HCT116 (cell line): ENCODE results near the gene HNRNPH1. TPM values are rescaled to one million over a fixed set of nuclear protein-coding genes. Genes with fewer than 3 reads are reported as not detected.

Experiments used
- ATAC-seq: fragments of 200-7000 bp; cut with Tn5 transposase; 2 replicates; pipeline ENCODE4 v1.9.1; 2020; ENCODE audit warnings: mild to moderate bottlenecking, moderate library complexity
- BruUV-seq: library from RNA; stranded (reverse); fragments of 400-500 nt; replicated peaks from 2 replicates; lab custom pipeline; 2021; lab: Mats Ljungman, UMichigan
- CTCF ChIA-PET: fragments of 300-600 bp; sonication (Branson Sonifier 250); formaldehyde crosslinking; loops from one replicate; lab custom pipeline; 2021; ENCODE audit warnings: antibody characterized with exemption; lab: Charles Lee
- POLR2A ChIA-PET: fragments of 300-600, 350-600 bp; sonication (Branson Sonifier 250); formaldehyde crosslinking; loops from one replicate; lab custom pipeline; 2021; ENCODE audit warnings: antibody characterized with exemption; lab: Charles Lee
- RAD21 ChIA-PET, 2 experiments: fragments of 300-600 bp; sonication (Branson Sonifier 250); formaldehyde crosslinking; loops; one replicate each; lab custom pipeline; 2023; ENCODE audit warnings: low total read pairs in 2 of 2; ENCODE audit not compliant: uncharacterized antibody in 2 of 2, unreplicated experiment in 2 of 2, low non-redundant PET in 1 of 2; lab: Charles Lee
- DNase-seq: peaks from one replicate; pipeline ENCODE4 v3.0.0-alpha.2; 2010; ENCODE audit warnings: low read depth, low spot score
- H2AFZ ChIP-seq: fragments of 200-600 bp; shearing (Covaris generic), sonication (generic); 2 replicates; pipeline ENCODE4 v1.6.1; 2017; ENCODE audit warnings: low read depth, mixed run types, mixed read lengths, antibody characterized with exemption, low read length; ENCODE audit not compliant: poor library complexity, severe bottlenecking
- H3K27ac ChIP-seq: 2 replicates; pipeline ENCODE4 v1.5.1; 2012; ENCODE audit warnings: low read depth, low read length
- H3K27me3 ChIP-seq: fragments of 200-600 bp; sonication (generic); 2 replicates; pipeline ENCODE4 v1.6.1; 2016; ENCODE audit warnings: mixed run types, low read length, mixed read lengths; ENCODE audit not compliant: insufficient read depth
- H3K36me3 ChIP-seq, 2 experiments: fragments of 200-500 bp in 1 of 2; fragments of 200-600 bp in 1 of 2; sonication (Bioruptor generic) in 1 of 2; sonication (generic) in 1 of 2; 2 replicates each; pipeline versions ENCODE4 v1.5.1 to v1.6.1; 2014 to 2016; ENCODE audit warnings: low read length in 2 of 2, inconsistent platforms in 1 of 2, mixed read lengths in 1 of 2, mixed run types in 1 of 2; ENCODE audit not compliant: insufficient read depth in 2 of 2, control insufficient read depth in 1 of 2
- H3K4me1 ChIP-seq, 2 experiments: fragments of 200-600 bp in 1 of 2; sonication (generic) in 1 of 2; 2 replicates each; pipeline versions ENCODE4 v1.5.1 to v1.6.1; 2012 to 2017; ENCODE audit warnings: low read length in 2 of 2, inconsistent platforms in 1 of 2, mild to moderate bottlenecking in 1 of 2, mixed read lengths in 1 of 2, mixed run types in 1 of 2, moderate library complexity in 1 of 2; ENCODE audit not compliant: insufficient read depth in 2 of 2, control insufficient read depth in 1 of 2
- H3K4me2 ChIP-seq: fragments of 200-600 bp; sonication (generic); 2 replicates; pipeline ENCODE4 v1.6.1; 2017; ENCODE audit warnings: mixed run types, low read length, mixed read lengths
- H3K4me3 ChIP-seq, 2 experiments: fragments of 200-600 bp in 1 of 2; sonication (generic) in 1 of 2; replicated peaks in 1 of 2; 2 replicates each; pipeline ENCODE4 v1.5.1; 2011 to 2016; ENCODE audit warnings: low read length in 2 of 2, control low read depth in 1 of 2, low read depth in 1 of 2, mild to moderate bottlenecking in 1 of 2, mixed read lengths in 1 of 2, mixed run types in 1 of 2
- H3K79me2 ChIP-seq: fragments of 200-600 bp; sonication (generic); 2 replicates; pipeline ENCODE4 v1.6.1; 2017; ENCODE audit warnings: mild to moderate bottlenecking, mixed run types, low read length, moderate library complexity, mixed read lengths; ENCODE audit not compliant: insufficient read depth
- H3K9ac ChIP-seq: fragments of 200-600 bp; sonication (generic); 2 replicates; pipeline ENCODE4 v1.6.1; 2016; ENCODE audit warnings: low read length, mixed read lengths
- H3K9me2 ChIP-seq: fragments of 200-600 bp; sonication (generic), shearing (Covaris generic); 2 replicates; pipeline ENCODE4 v1.6.1; 2017; ENCODE audit warnings: mixed run types, mild to moderate bottlenecking, moderate library complexity; ENCODE audit not compliant: insufficient read depth
- H3K9me3 ChIP-seq, 2 experiments: fragments of 200-500 bp in 1 of 2; fragments of 200-600 bp in 1 of 2; sonication (Bioruptor generic) in 1 of 2; sonication (generic) in 1 of 2; 2 replicates each; pipeline ENCODE4 v1.6.1; 2014 to 2017; ENCODE audit warnings: low read length in 2 of 2, mixed read lengths in 2 of 2, inconsistent platforms in 1 of 2, low read depth in 1 of 2, mild to moderate bottlenecking in 1 of 2, mixed run types in 1 of 2, moderate library complexity in 1 of 2; ENCODE audit not compliant: control insufficient read depth in 1 of 2, insufficient read depth in 1 of 2
- H4K20me1 ChIP-seq: fragments of 200-600 bp; sonication (generic), shearing (Covaris generic); 2 replicates; pipeline ENCODE4 v1.6.1; 2017; ENCODE audit warnings: mixed run types, mild to moderate bottlenecking, moderate library complexity; ENCODE audit not compliant: insufficient read depth
- POLR2A ChIP-seq: IDR thresholded peaks from 2 replicates; pipeline ENCODE4 v1.7.0; 2011; ENCODE audit warnings: borderline replicate concordance; ENCODE audit not compliant: insufficient read depth, insufficient read length; ENCODE audit errors: extremely low read depth
- RAD21 ChIP-seq: IDR thresholded peaks from 2 replicates; pipeline ENCODE4 v1.6.1; 2012; ENCODE audit warnings: low read depth, mild to moderate bottlenecking
- SRF ChIP-seq: IDR thresholded peaks from 2 replicates; pipeline ENCODE4 v1.6.1; 2012; ENCODE audit warnings: low read depth
- TCF7L2 ChIP-seq: IDR thresholded peaks from 2 replicates; pipeline ENCODE4 v1.7.0; 2011; ENCODE audit warnings: borderline replicate concordance, inconsistent platforms; ENCODE audit not compliant: insufficient read depth, insufficient read length; ENCODE audit errors: extremely low read depth
- YY1 ChIP-seq: IDR thresholded peaks from 2 replicates; pipeline ENCODE4 v1.6.1; 2011; ENCODE audit warnings: low read length, low read depth, moderate library complexity, mild to moderate bottlenecking; ENCODE audit not compliant: insufficient replicate concordance; ENCODE audit errors: extremely low read depth
- ZFX ChIP-seq: fragments of 450-650 bp; IDR thresholded peaks from 2 replicates; pipeline ENCODE4 v1.6.1; 2017
- ZNF274 ChIP-seq: fragments of 200-500 bp; sonication (Bioruptor generic); IDR thresholded peaks from 2 replicates; pipeline ENCODE4 v1.6.1; 2014; ENCODE audit warnings: mild to moderate bottlenecking, low read depth, low read length, inconsistent platforms
- intact Hi-C: fragments of 100-400 bp; cut with micrococcal nuclease; formaldehyde crosslinking; loops from 2 replicates; pipeline ENCODE4 v1.10.0; 2022
- total RNA-seq: library from RNA; stranded (reverse); gene quantifications from one replicate; pipeline ENCODE4 v1.2.1, GENCODE V29; 2021; ENCODE audit not compliant: unreplicated experiment
- TF ChIP-seq, protein P1 (sequence below): IDR thresholded peaks from 2 replicates; pipeline ENCODE4 v1.6.1; 2011; ENCODE audit warnings: mild to moderate bottlenecking, low read length, moderate library complexity; ENCODE audit not compliant: insufficient replicate concordance; ENCODE audit errors: extremely low read depth

The HNRNPH1 gene
- total RNA-seq, 1 experiment from 2014 or later: 788 TPM

GRCh38 chr5:179623906-179624741, 653 bp upstream of the HNRNPH1 start:
- TF ChIP-seq YY1 (peak; percentile 94), POLR2A (peak; percentile 6), TCF7L2 (peak; percentile 2), ZFX (peak; percentile 87), ZNF274 (no peak), SRF (no peak), RAD21 (no peak)
- TF ChIP-seq, protein P1, sequence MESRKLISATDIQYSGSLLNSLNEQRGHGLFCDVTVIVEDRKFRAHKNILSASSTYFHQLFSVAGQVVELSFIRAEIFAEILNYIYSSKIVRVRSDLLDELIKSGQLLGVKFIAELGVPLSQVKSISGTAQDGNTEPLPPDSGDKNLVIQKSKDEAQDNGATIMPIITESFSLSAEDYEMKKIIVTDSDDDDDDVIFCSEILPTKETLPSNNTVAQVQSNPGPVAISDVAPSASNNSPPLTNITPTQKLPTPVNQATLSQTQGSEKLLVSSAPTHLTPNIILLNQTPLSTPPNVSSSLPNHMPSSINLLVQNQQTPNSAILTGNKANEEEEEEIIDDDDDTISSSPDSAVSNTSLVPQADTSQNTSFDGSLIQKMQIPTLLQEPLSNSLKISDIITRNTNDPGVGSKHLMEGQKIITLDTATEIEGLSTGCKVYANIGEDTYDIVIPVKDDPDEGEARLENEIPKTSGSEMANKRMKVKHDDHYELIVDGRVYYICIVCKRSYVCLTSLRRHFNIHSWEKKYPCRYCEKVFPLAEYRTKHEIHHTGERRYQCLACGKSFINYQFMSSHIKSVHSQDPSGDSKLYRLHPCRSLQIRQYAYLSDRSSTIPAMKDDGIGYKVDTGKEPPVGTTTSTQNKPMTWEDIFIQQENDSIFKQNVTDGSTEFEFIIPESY: no peak
- BruUV-seq: TSS peak; percentile 95

More at GRCh38 chr5:179623906-179624741, 653 bp upstream of the HNRNPH1 start:
- DNase-seq (no peak), ATAC-seq (peak; percentile 43)
- H3K36me3 ChIP-seq: peaks cover 26 to 32% of the 10 kb centered on the region in 2 experiments
- peaks cover 21 to 35% of the 10 kb centered on the region in 2 experiments for H3K4me1 ChIP-seq
- H3K4me3 ChIP-seq: peak overlapping the region; percentile 91 to 98
- POLR2A ChIA-PET: interaction anchor here (0.6 to 3.5 kb wide), 32 partner anchors 8 to 1420 kb away, joined by 3 to 63 read pairs (median 4); partner anchors contain the start of genes CBY3, HNRNPAB, MAML1 and RUFY1
- no peaks in the 10 kb centered on the region for H3K9me3 ChIP-seq
- H4K20me1 ChIP-seq: peaks cover 35% of the 10 kb centered on the region; the same call in 1 of the 2 replicates
- H3K9me2 ChIP-seq: no peaks in the 10 kb centered on the region
- peak overlapping the region; percentile 92 for H3K4me2 ChIP-seq
- H3K27ac ChIP-seq: peak overlapping the region; percentile 97
- H3K79me2 ChIP-seq: peaks cover 42% of the 10 kb centered on the region
- no peak overlapping the region for H2AFZ ChIP-seq
- RAD21 ChIA-PET: no interaction called here
- intact Hi-C loops: loop anchor here (1.0 to 5.0 kb wide), 3 partner anchors 43 to 75 kb away; no protein-coding TSS in a partner anchor
- CTCF ChIA-PET: interaction anchor here (1.0 to 1.4 kb wide), 5 partner anchors 9 to 66 kb away, joined by 3 to 7 read pairs (median 4); no protein-coding TSS in a partner anchor
- peak overlapping the region; percentile 100 for H3K9ac ChIP-seq
- H3K27me3 ChIP-seq: no peaks in the 10 kb centered on the region
